HG03565 (cell line): ENCODE measurements around the gene FOXO3.
"Not testable (repeated sequence)": the region's sequence is repeated elsewhere in the genome, so short reads cannot be mapped to it uniquely, and the experiment has no call there.

Source experiments
- ATAC-seq: cut with Tn5 transposase; IDR thresholded peaks from one replicate; pipeline ENCODE4 v1.9.1; 2021; ENCODE audit warnings: mild to moderate bottlenecking, moderate library complexity; ENCODE audit not compliant: unreplicated experiment

FOXO3 gene

DNA sequence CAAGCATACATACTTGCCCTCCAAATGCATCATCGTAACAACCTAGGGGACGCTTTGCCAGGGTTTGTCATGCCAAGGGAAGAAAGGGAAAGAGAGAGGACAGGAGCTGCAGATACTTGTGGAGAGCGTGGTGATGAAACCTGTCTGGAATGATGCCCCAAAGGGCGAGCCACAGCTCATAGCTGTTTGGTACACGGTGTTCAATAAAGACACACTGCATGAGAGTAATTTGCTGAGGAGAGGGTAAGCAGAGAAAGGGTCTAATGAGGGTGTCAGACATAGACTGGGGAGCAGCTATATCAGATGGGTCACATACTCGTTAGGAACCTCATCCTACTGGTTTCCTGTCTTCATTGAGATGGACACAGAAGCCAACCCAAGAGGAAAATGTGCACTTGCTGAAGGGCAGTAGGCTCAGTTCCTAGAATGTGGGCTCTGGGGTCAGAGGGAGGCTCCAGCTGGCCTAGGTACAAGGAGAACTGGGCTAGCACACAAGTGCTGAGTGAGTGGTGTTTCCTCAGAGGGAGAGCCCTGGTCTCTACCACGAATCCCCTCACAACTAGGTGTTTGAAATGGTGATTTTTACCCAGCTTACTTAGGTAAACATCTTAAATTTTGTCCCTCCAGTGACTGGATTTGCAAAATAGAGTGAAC is 5.2 kb upstream of the FOXO3 start:
- ATAC-seq: no peak

DNA sequence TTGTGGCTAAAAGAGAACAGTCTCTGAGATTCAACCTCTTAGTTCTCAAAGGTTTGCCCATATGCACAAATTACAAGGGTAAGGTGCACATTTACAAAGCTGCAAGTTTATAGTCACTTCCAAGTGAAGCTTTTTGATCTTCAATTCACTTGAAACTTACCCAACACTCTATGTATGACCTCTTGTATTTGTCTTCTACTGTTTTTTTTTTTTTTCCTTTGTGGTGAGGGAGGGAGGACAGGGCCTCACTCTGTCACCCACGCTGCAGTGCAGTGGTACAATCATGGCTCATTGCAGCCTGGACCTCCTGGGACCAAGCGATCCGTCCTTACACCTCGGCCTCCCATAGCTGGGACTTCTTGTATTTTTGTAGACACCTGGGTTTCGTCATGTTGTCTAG is 4.5 kb upstream of the FOXO3 start:
- ATAC-seq: no peak

DNA sequence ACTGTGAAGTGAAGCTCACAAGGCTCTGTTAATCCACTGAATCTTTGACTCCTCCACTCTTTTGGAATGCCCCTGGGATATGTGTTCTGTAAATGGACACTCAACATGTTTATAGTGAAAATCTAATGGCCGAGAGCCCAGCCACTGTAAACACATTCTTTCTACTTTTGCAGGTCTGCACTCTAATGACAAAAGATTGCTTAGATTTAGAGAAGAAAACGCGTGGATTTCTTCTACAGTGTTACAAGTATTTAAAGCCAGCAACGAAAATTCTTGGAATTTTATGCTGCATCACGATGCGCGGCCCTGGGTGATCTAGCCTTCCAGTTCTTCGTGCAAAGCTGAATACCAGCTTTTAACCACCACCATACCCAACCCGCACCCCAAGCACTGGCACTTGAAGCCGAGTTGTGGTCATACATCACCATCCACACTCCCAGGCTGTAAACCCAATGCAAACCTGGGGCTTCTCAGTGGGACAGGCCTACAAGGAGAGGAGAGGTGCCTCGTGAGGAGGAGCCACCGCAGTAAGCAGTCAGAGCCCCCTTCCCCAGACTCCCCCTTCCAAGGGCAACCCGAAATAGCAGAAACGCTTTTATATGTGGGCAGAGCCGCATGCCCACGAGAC is 3.7 kb upstream of the FOXO3 start:
- ATAC-seq: no peak

DNA sequence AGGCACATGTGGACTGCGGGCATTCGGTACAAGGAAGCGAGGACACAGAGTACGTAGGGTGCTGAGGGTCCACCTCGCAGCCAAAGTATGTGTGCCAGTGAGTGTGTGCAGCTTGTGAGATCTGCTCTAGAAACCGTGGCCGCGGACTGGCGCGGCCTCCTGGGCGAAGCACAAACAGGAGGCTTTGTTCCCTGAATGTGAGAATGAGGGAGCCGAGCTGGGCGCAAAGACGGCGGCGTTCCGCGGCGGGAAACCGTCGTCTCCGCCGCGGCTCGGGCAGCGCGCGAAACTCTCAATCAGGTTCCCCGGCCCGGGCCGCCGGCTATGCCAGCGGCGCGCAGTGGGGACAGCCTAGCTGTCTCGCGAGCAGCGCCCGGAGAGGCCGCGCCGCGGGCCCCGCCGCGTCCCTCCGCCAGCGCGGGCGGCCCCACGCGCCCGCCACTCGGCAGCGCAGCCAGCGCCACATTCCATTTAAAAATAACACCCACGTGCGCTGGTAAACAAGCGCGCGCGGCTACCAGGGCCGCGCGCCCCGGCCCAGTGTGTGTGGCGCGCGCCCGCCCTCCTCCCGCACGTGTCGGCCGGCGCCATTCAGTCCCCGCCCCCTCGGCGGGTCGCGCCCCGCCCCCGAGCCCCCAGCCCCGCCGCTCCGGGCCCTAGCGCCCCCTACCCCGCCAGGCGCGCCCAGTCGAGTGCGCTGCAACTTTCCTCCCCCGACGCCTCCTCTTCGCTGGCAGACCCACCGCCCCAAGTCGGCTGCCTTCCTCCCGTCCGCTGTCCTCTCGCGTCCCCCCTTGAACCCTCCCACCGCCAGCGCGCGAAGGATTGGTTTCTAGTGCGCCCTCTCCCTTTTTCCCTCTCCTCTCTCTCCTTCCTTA is 3.0 kb upstream of the FOXO3 start:
- ATAC-seq: no peak

DNA sequence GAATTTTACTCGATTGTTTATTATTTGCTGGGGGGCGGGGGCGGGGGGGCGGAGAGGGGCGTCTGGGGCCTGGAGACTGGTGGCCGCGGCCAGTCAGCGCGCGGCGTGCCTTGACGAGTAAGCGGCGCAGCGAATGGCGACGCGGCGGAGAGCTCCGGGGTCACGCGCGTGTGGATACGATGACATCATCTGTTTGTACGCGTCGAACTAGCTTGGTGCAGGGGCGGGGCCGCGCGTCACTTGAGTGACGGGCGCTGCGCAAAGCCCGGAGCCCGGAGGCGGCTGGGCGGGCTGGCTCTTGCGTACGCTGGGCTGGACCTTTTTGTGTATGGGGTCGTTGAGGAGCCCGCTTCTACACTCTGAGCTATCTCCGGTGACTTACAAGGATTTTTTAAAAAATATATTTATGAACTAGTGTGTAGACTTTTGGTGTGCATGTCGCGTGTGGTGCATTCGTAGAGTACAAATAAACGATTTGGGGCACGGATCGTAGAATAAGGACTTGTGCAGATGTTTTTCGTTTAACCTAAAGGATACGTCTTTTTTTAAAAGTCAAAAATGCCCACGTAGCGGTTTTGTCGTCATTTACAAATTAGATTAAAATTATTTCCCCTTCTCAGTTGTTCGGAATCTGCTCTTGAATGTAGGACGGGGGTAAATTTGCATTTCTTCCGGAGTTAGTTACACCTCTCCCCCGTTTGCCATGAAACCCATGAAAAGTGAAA is 2.2 kb upstream of the FOXO3 start:
- peak; percentile 62 for ATAC-seq

DNA sequence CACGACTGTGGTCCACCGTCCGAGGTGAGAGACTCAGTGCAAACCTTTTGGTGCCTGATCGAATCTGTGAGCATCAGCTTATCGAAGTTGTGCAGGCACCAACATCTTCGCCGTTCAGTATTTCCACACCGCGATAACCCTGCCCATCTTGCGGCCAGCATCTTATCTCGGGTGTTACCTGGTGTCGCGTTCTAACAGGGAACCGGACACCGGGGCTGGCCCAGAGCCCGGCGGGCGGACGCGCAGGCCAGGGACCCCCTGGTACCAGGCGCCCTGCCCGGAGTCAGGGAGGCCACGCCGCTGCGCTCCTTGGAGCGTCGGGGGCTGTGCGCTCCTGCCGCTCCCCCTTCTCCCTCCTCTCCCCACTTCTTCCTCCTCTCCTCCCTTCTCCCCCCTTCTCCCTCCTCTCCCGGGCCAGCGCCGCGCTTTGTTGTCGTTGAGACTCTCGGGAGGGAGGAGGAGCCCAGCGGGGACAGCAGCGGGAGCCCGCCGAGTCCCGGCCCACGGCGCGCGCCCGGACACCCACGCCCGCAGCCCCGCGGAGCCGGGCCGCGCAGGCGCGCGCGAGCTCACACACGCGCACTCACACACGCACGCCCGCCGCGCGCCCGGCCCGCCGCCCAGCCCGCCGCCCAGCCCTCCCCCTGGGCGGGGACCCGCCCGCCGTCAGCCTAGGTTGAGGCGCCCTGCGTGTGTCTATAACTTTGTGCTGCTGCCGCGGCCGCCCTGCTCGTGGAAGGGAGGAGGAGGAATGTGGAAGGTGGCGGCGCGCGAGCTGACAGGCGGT is 1.4 kb upstream of the FOXO3 start:
- peak; percentile 27 for ATAC-seq

DNA sequence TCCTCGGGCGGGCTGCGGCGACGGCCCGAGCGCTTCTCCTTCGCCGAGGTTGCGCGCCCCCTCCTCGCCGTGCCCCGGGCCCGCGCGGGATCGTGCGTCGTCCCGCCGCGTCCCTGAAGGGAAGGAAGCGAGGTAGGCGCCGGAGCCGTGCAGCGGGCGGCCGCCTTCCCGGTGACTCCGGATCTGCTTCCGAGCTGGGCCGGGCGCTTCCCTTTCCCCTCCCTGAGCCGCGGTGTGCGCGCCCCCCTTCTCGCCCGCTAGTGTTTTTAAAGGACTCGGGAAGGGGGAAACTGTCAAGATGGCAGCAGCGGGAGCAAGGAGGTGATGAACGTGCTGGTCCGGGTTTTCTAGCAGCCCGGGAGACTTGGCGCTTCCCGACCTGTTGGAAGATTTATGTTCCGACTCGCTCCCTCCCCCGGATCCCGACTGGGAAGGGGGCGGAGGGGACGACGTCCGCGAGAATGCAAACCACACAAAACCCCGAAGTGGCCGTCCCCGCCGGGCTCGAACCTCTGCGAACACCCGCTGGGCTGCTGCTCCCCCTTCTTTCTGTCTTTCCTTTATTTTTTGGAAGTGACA is 744 bp upstream of the FOXO3 start:
- ATAC-seq: peak; percentile 0

DNA sequence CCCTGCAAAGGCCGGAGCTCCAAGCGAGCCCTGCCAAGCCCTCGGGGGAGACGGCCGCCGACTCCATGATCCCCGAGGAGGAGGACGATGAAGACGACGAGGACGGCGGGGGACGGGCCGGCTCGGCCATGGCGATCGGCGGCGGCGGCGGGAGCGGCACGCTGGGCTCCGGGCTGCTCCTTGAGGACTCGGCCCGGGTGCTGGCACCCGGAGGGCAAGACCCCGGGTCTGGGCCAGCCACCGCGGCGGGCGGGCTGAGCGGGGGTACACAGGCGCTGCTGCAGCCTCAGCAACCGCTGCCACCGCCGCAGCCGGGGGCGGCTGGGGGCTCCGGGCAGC is 561 bp downstream of the FOXO3 start:
- not testable (repeated sequence) for ATAC-seq

DNA sequence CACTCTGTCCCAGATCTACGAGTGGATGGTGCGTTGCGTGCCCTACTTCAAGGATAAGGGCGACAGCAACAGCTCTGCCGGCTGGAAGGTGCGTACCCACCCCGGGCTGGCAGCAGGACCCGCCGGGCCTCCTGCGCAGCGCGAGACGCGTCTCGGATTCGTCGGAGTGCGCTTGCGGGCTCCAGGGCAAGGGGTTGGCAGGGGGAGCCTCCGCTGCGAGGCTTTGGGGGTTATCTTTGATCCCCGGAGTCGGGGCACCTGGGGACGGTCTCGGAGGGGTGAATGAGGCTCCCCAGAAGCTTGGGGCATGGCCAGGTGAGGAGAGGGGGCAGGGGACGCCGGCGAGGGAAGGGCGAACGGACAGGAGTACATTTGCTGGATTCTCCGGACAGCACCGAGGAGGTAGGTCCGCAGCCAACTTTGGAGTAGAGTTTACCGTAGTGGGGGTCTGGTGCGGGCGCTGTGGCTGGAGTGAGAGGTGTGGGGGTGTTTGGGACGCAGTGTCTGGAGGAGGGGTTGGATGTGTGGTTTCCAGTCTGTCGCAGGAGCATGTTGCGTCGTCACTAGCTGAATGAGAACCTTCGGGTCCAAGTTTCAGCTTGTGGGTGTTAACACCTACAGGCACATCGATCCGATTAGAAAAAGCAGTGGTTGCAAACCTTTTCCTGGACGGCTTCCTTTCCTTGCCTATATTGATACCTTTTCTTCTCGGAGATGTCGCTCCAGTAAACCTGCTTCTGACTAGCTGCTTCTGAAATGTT is 1.2 kb downstream of the FOXO3 start:
- ATAC-seq: no peak

DNA sequence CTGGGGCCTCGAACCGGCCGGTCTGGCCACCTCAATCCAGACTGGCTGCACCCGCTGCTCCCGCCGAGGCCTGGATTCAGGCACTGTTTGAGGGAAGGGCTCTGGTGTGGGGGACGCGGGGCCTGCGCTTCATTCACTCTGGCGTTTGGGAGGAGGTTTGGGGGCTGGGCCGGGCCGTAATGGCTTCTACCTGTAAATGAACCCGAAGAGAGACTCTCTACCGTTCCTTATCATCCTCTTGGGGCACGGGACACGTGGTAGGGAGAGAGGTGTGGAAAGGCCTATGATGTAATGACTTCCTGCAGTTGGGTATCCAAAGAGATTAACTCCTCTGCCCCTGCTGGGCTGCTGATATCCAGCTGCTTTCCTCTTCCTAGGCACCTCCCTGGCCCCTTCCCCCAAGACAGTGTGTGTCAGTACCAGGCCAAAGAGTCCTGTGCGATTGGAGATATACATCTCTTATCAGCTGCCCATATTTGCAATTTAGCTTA is 1.8 kb downstream of the FOXO3 start:
- ATAC-seq: no peak

DNA sequence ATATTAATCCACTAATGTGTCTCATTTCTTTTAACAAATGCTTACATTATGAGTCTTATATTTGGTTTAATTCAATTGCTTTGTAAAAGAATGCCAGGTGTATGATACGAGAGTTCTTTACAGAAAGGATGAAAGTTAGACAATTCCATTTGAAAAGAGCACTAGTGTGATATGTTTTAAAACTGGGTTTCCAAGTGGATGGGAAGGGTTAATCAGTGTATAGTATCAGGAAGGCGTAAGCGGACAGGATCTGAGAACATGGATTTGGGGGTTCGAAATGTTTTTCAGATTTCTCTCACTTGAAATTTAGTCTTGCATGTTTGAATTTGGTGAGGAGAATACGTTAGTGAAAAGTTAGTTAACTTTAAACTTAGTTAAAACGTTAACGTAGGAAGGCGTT is 2.6 kb downstream of the FOXO3 start:
- ATAC-seq: no peak

DNA sequence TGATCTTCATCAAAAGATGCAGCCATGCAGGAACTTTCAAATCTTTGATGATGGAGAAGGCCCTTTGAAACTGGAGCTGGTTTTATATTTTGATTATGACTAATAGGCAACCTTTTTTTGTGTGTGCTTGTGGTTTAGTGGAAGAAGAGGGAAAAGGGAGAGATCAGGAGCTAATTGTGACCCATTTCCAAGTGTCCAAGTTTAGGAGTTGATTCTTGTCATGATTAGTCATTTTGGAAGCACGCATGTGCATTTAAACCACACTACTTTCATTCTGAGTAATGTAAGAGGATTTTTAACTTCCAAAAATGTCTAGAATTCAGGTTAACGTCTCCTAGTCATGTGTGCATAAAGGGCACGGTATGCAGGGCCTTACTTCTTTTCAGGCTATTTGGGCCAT is 3.5 kb downstream of the FOXO3 start:
- no peak for ATAC-seq

DNA sequence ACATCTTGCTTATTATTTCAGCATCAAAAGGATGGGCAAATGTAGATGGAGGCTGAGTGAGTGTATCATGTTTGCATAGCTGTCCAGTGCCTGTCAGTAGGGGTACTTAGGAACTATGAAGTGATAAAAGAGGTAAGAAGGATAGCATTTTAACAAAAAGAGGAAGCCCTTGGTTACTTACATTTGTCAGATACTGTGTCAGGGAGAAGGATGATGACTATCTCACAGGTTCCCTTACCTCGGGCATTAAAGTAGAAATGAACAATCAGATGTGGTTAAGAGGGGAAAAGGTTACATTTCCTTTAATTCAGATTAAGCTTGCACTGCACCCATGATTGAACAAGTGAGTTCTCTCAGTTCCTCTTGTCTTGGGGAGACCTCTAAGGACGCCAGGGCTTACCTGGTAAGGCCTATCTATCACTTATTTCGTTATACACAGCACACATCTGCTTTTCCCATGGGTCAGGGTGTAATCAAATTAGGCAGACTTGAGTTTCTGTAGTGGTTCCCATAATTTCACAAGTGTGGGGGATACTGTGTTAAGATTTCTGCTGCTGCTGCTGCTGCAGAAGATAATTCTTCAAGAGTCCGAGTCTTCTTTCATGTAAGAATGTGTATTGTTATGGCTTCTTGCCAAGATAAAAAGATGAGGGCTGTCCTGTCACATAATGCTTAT is 4.5 kb downstream of the FOXO3 start:
- ATAC-seq: peak; percentile 72

DNA sequence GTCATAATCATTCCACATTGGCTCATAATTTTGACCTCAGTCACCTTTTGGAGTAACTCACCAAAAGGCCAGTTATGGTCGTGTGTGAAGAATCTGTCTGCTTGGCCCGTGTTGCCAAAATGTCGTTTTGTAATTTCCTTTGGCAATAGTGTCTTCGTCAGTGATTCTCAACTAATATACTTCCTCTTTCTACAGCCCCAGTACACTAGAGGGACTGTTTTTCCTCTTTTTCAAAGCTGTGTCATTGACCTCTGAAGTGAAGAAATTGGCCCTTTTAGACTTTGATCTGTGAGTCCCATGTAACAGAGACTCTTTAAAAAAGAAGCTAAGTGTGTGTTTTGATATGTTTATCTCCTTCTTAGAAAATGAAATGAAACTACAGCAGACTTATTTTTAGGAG is 5.2 kb downstream of the FOXO3 start:
- no peak for ATAC-seq

DNA sequence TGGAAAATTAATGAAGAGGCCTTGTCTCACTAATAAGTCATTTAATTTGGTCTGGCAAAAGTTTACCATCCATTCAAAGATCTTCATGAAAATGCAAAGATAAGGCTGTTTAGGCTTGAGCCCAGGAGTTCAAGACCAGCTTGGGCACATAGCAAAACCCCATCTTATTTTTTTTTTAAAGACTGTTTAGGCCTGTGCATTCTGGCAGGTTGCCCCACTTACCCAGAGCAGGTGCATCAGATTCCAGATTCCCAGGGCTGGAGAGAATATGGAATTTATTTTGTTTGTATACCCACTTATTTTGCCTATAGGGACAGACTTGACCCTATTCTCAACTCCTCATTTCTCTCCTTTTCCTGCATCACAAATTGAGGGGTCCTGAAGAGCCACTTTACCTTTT is 5.7 kb downstream of the FOXO3 start:
- ATAC-seq: no peak

DNA sequence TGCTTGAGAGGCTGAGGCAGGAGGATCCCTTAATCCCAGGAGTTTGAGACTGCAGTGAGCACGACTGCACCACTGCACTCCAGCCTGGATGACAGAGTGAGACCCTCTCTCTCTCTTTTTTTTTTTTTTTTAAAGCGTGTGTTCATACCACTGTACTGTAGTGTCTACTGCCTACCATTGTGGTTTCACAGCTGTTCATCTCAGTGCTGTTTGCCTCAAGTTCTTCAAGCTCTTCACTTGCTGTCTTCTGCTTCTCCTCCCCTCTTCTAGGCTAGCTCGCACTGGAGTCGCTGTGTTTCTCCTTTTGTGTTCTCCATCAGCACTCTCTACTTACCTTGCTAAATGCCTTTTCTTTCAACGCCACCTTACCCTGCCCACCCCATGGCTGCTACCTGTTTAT is 7.4 kb downstream of the FOXO3 start:
- ATAC-seq: no peak

DNA sequence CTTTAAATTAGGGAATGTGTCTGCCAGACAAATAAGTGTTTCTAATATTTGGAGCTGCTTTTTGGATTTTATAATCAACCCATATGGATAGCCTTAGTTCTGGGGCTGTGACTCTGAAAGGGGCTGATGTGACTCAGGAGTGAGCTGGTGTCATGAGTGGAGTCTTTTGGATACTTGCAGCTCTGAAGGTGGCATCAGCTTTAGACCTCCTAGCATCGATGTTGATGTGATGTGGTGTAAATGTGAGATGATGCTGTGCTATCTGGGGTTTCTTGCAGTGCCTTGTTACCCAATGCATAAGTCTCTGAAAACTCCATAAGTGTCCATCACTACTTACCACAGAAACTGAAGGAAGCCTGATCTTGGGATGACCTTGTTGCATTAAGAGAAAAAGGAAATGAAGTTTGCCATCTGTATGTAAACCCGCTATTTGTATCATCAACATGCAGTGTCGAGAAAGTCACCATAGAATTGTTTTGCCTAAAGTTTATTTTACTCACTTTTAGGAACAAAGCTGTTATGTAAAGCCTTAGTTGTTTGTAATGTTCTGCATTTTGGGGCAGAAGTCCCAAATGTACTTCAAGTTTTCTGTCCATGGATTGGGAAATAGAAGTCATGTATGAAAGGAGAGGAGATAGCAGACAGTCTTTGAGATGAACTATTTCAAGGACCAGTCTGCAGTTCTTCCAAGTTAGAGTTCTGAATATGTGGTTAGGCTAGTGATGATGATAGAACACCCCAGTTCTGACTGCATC is 8.0 kb downstream of the FOXO3 start:
- ATAC-seq: no peak

DNA sequence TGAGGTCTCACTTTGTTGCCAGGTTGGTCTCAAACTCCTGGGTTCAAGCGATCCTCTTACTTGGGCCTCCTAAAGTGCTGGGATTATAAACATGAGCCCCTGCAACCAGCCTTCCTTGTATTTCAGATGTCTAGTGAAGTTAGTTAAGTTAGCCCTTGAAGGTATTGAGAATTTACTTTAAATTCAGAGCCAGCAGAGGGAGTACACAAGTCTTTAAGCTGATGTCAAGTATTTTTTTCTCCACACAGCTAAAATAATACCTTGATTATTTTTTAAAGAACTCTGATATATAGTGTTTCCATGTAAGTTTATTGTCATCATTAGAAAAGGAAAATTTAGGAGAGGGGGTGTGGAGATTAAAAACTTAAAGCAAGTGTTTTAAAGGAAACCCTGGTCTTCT is 9.8 kb downstream of the FOXO3 start:
- ATAC-seq: no peak
